HG03097 (cell line): Measurements from ENCODE around the gene TSBP1.

Experiments used
- ATAC-seq: cut with Tn5 transposase; IDR thresholded peaks from one replicate; pipeline ENCODE4 v1.9.1; 2021; ENCODE audit not compliant: unreplicated experiment, low FRiP score

Gene TSBP1

GRCh38 chr6:32371803-32372202 is at the start of gene TSBP1:
Gene TSBP1, minus strand, starts transcription at chr6:32371903. Its CDS starts 197 bp downstream, at chr6:32371706.
- ATAC-seq: no peak

GRCh38 chr6:32416036-32416435 is 44.3 kb upstream of the TSBP1 start:
- no peak for ATAC-seq

- no peak for ATAC-seq
Measured at GRCh38 chr6:32415521-32416019, 43.9 kb upstream of the TSBP1 start.

- no peak for ATAC-seq
Measured at GRCh38 chr6:32413427-32414047, 41.8 kb upstream of the TSBP1 start.

GRCh38 chr6:32411566-32412327 is 40.0 kb upstream of the TSBP1 start:
- ATAC-seq: no peak

- no peak for ATAC-seq
Measured at GRCh38 chr6:32410906-32411305, 39.2 kb upstream of the TSBP1 start.

GRCh38 chr6:32406857-32407256 is 35.2 kb upstream of the TSBP1 start, which contains the start of gene BTNL2:
Gene BTNL2, minus strand, starts transcription at chr6:32407181. Its CDS starts 58 bp downstream, at chr6:32407123.
- no peak for ATAC-seq

GRCh38 chr6:32406197-32406596 is 34.5 kb upstream of the TSBP1 start:
- ATAC-seq: no peak

- no peak for ATAC-seq
Measured at GRCh38 chr6:32405656-32406055, 34.0 kb upstream of the TSBP1 start.

- ATAC-seq: no peak
Measured at GRCh38 chr6:32402812-32403211, 31.1 kb upstream of the TSBP1 start.

GRCh38 chr6:32401284-32401963 is 29.7 kb upstream of the TSBP1 start:
- ATAC-seq: no peak

- no peak for ATAC-seq
Measured at GRCh38 chr6:32397252-32397920, 25.7 kb upstream of the TSBP1 start.

GRCh38 chr6:32396028-32396427 is 24.3 kb upstream of the TSBP1 start:
- no peak for ATAC-seq

GRCh38 chr6:32393665-32394420 is 22.1 kb upstream of the TSBP1 start:
- no peak for ATAC-seq

GRCh38 chr6:32391505-32391904 is 19.8 kb upstream of the TSBP1 start:
- no peak for ATAC-seq

GRCh38 chr6:32387589-32388340 is 16.1 kb upstream of the TSBP1 start:
- no peak for ATAC-seq

GRCh38 chr6:32386040-32386439 is 14.3 kb upstream of the TSBP1 start:
- no peak for ATAC-seq

GRCh38 chr6:32382757-32383420 is 11.2 kb upstream of the TSBP1 start:
- no peak for ATAC-seq

GRCh38 chr6:32379545-32379944 is 7.8 kb upstream of the TSBP1 start:
- ATAC-seq: no peak
